Sigmoid colon (tissue), 7 donors: ENCODE measurements around the gene IGDCC3. TPM values are rescaled to one million over a fixed set of nuclear protein-coding genes. Genes with fewer than 3 reads are reported as not detected.

Experiments used
- DNase-seq: peaks from one replicate; pipeline ENCODE4 v3.0.0-alpha.2; 2019
- H3K27ac ChIP-seq, 4 donors: fragments of 200-600 bp; sonication (generic); one replicate each; pipeline ENCODE4 v1.5.1; 2016 to 2019; ENCODE audit warnings: mild to moderate bottlenecking in 1 of 4
- H3K27me3 ChIP-seq, 3 donors: fragments of 200-600 bp; sonication (generic); one replicate each; pipeline ENCODE4 v1.5.1; 2019; ENCODE audit warnings: mild to moderate bottlenecking in 1 of 3
- H3K36me3 ChIP-seq, 4 donors: fragments of 200-600 bp; sonication (generic); one replicate each; pipeline ENCODE4 v1.5.1; 2016 to 2019
- H3K4me1 ChIP-seq, 4 donors: fragments of 200-600 bp; sonication (generic); one replicate each; pipeline ENCODE4 v1.5.1; 2017 to 2019
- H3K4me3 ChIP-seq, 4 donors: fragments of 200-600 bp; sonication (generic); one replicate each; pipeline ENCODE4 v1.5.1; 2017 to 2019; ENCODE audit warnings: mild to moderate bottlenecking in 2 of 4, moderate library complexity in 1 of 4
- H3K9me3 ChIP-seq, 4 donors: fragments of 200-600 bp in 3 of 4; sonication (generic) in 3 of 4; one replicate each; pipeline versions ENCODE4 v1.5.1 to v1.6.1; 2013 to 2019
- EP300 ChIP-seq, 4 donors: sonication (generic); formaldehyde crosslinking; IDR thresholded peaks; one replicate each; pipeline ENCODE4 v1.6.1; 2017; ENCODE audit warnings: antibody characterized with exemption in 4 of 4
- POLR2A ChIP-seq, 2 donors: fragments of 450-650 bp; IDR thresholded peaks; one replicate each; pipeline ENCODE4 v1.6.1; 2016; ENCODE audit warnings: antibody characterized with exemption in 2 of 2, mild to moderate bottlenecking in 2 of 2, moderate library complexity in 2 of 2
- POLR2AphosphoS5 ChIP-seq, 4 donors: sonication (generic); formaldehyde crosslinking; IDR thresholded peaks; one replicate each; pipeline ENCODE4 v1.6.1; 2017; ENCODE audit warnings: antibody characterized with exemption in 4 of 4
- WGBS, 2 donors: extraction: QIAGEN DNeasy Blood & Tissue Kit; methylation state at CpG; one replicate each; pipeline ENCODE4 v1.1.7; 2013; 5-methylcytosine and 5-hydroxymethylcytosine counted together
- intact Hi-C: fragments of 100-400 bp; cut with DNase I; formaldehyde crosslinking; loops from one replicate; pipeline ENCODE4 v1.15.1; 2023
- polyA plus RNA-seq, 3 donors: library from polyadenylated mRNA; stranded (reverse); fragments of 200-250 nt; gene quantifications; one replicate each; pipeline ENCODE4 v1.2.3, GENCODE V29; 2013
- total RNA-seq, 4 donors: library from RNA; depleted of rRNA; stranded (reverse); fragments of >200 nt; gene quantifications; one replicate each; pipeline ENCODE4 v1.1.0, GENCODE V29; 2016
- TF ChIP-seq, protein P1 (sequence below), 4 experiments: fragments of 450-650 bp in 3 of 4; fragments of 200-600 bp in 1 of 4; IDR thresholded peaks; one replicate each; pipeline ENCODE4 v1.5.1; 2016 to 2019; ENCODE audit warnings: antibody characterized with exemption in 4 of 4, mild to moderate bottlenecking in 3 of 4, moderate library complexity in 2 of 4
- donor health status: healthy with polysubstance abuse.
- donor health status: Bipolar disorder and iron deficiency.
- donor health status: healthy.

Gene IGDCC3
- total and polyA plus RNA-seq, 7 donors = under 0.01 to 0.55 (median 0.12) TPM; not detected in 2

DNA sequence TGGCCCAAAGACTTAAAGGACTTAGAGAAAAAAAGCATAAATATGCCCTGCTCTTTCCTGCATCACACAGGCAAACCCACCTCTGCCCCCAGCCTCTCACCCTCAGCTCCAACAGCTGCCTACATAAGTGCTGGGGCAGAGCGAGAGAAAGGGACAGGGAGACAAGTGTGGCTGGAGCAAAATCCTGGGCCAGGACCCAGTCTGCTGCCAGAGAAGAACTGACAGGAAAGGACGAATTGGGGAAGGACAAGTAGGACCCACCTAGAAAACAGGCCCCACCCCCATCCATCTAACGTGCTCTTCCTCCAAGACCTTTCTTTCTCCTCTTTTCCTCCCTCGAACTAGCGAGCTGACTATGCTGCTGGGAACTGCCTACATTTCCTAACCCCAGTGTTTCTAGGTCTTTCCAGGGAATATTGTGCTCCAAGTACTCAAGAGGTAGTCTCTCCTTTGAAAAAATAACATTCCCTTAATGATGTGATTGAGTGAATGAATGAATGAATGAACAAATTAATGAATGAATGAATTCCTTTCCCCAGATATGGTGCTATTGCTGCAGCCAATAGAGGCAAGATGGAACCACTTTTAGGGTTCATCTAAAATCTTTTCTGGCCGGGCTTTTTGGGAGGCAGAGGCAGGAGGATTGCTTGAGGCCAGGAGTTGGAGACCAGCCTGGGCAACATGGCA, 26.5 kb upstream of the IGDCC3 start:
- H3K4me1 ChIP-seq = no peaks in the 10 kb centered on the region
- H3K9me3 ChIP-seq = no peaks in the 10 kb centered on the region
- TF ChIP-seq POLR2A (IDR thresholded peaks at IDR 0.05) (no peak), POLR2AphosphoS5 (IDR thresholded peaks at IDR 0.05) (no peak), EP300 (IDR thresholded peaks at IDR 0.05) (no peak)
- TF ChIP-seq, protein P1, sequence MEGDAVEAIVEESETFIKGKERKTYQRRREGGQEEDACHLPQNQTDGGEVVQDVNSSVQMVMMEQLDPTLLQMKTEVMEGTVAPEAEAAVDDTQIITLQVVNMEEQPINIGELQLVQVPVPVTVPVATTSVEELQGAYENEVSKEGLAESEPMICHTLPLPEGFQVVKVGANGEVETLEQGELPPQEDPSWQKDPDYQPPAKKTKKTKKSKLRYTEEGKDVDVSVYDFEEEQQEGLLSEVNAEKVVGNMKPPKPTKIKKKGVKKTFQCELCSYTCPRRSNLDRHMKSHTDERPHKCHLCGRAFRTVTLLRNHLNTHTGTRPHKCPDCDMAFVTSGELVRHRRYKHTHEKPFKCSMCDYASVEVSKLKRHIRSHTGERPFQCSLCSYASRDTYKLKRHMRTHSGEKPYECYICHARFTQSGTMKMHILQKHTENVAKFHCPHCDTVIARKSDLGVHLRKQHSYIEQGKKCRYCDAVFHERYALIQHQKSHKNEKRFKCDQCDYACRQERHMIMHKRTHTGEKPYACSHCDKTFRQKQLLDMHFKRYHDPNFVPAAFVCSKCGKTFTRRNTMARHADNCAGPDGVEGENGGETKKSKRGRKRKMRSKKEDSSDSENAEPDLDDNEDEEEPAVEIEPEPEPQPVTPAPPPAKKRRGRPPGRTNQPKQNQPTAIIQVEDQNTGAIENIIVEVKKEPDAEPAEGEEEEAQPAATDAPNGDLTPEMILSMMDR (IDR thresholded peaks at IDR 0.05) = no peak
- DNase-seq = no peak
- H3K27ac ChIP-seq = no peak overlapping the region
- H3K36me3 ChIP-seq = no peaks in the 10 kb centered on the region
- H3K27me3 ChIP-seq = no peaks in the 10 kb centered on the region
- intact Hi-C loops = no loop called here
- no peak overlapping the region for H3K4me3 ChIP-seq
- WGBS, 2 donors = 80 to 86% methylated on average over 6 of the region's 6 CpGs

DNA sequence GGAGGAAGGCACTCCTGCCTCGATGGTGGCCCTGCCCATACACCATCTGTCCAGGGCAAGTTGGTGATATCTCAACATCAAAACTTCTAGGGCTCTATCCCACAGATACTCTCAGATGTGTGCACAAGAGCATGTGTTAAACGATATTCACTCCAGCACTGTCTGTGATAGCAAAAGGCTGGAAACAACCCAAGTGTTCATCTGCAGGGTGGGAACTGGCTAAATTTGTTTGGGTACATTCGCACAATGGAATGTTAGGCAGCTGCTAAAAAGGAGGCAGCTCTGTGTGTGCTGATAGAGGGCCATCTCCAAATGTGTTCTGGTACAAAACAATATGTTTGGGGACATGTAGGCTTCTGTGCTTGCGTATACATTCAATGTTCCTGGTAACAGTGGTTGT, 25.2 kb upstream of the IGDCC3 start:
- DNase-seq = no peak
- Histone ChIP-seq H3K27ac (no peak overlapping the region), H3K4me1 (no peaks in the 10 kb centered on the region), H3K4me3 (no peak overlapping the region), H3K36me3 (no peaks in the 10 kb centered on the region), H3K9me3 (no peaks in the 10 kb centered on the region), H3K27me3 (peaks cover 0 to 2% (median 0%) of the 10 kb centered on the region in 3 donors)
- TF ChIP-seq EP300 (IDR thresholded peaks at IDR 0.05) = no peak
- no peak for TF ChIP-seq POLR2AphosphoS5 (IDR thresholded peaks at IDR 0.05)
- TF ChIP-seq POLR2A (IDR thresholded peaks at IDR 0.05) = no peak
- TF ChIP-seq, protein P1 (IDR thresholded peaks at IDR 0.05) = no peak
- whole genome bisulfite sequencing, 2 donors = 80 to 84% methylated on average over 4 of the region's 4 CpGs
- intact Hi-C loops = no loop called here

DNA sequence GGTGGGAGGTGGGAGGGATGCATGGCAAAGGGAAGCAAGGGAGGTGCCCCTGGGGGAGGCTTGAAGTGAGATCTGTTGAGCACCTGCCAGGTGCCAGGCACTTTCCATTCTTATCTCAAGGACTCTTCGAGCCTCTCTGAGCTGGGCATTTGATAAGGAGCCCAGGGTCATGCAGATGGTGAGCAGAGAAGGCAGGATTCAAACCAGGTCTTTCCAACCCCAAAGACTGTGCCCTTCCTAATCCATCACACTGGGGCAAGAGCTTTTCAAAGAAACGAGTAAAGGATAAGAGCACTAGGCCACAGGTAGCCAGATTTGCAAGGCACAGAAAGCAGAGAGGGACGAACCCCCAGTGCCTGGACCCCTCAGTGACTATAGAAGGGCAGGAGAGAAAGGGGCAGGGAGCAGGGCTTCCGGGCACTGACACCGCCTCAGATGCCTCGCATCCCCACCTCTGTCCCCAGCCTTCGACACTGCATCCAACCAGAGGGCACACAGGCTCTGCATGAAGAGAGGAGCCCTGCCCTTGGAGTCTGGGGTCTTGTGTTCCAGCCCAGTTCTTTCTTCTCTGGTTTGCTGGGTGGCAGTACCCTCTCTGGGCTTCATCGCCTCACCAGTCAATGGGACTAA, 23.9 kb upstream of the IGDCC3 start:
- no peaks in the 10 kb centered on the region for H3K36me3 ChIP-seq
- H3K9me3 ChIP-seq = no peaks in the 10 kb centered on the region
- DNase-seq = no peak
- no peak overlapping the region for H3K4me3 ChIP-seq
- intact Hi-C loops = no loop called here
- peaks cover 1 to 14% (median 5%) of the 10 kb centered on the region in 3 donors for H3K27me3 ChIP-seq
- WGBS, 2 donors = 89 to 93% methylated on average over 8 of the region's 8 CpGs
- H3K27ac ChIP-seq = no peak overlapping the region
- TF ChIP-seq POLR2AphosphoS5 (IDR thresholded peaks at IDR 0.05) = no peak
- TF ChIP-seq EP300 (IDR thresholded peaks at IDR 0.05) = no peak
- no peak for TF ChIP-seq POLR2A (IDR thresholded peaks at IDR 0.05)
- TF ChIP-seq, protein P1 (IDR thresholded peaks at IDR 0.05) = no peak
- H3K4me1 ChIP-seq = peaks cover 0 to under 1% (median 0%) of the 10 kb centered on the region in 4 donors

DNA sequence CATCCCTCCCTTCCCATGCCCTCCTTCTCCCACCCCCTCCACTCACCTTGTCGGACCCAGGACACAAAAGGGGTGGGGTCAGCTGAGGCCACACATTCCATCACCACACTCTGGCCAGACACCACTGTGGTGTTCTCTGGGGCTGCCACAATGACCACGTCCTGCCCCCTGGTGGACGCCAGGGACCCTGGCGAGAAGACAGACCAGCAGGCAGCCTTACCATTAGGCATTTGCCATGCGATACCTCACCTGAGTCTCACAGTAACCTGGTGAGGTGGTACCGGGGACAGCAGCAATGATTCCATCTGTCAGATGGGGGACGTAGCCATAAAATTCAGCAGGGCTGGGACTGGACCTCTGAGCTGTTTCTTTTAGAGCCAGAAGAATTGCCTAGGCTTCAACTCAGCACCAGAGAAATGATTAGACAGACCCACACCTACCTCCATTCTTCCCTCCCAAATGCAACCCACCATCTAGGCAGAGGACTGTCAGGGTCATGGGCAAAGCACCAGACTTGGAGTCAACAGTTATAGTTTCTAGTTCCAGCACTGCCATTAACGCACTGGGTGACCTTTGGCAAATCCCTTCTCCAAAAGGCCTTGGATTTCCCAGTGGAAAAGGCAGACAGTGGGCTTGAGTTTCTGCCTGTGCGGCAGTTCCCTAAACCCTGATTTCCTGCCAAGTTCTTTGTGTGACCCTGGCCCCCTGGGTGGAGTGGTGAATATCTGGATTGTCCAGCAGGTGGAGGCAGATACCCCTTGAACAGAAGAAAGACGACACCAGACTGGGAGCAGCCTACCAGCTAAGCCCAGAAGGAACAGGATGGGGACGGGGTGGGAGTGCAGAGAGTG, 23.2 kb upstream of the IGDCC3 start:
- Histone ChIP-seq H3K27ac (no peak overlapping the region), H3K27me3 (peaks cover 5 to 22% (median 13%) of the 10 kb centered on the region in 3 donors), H3K36me3 (no peaks in the 10 kb centered on the region), H3K4me1 (peaks cover 0 to 8% (median 3%) of the 10 kb centered on the region in 4 donors), H3K4me3 (no peak overlapping the region), H3K9me3 (no peaks in the 10 kb centered on the region)
- no peak for DNase-seq
- 15 to 27% methylated on average over 11 of the region's 11 CpGs for WGBS, 2 donors
- intact Hi-C loops = no loop called here
- TF ChIP-seq EP300 (IDR thresholded peaks at IDR 0.05) = no peak
- TF ChIP-seq, protein P1 (IDR thresholded peaks at IDR 0.05) = peak in 2 of 4 experiments; percentile 24 to 42
